Measurements from ENCODE around the gene GNAZ. TPM values are rescaled to one million over a fixed set of nuclear protein-coding genes. Genes with fewer than 3 reads are reported as not detected.

Gene GNAZ
- total and polyA plus RNA-seq, 4 donors = 0.21 to 2.2 (median 0.38) TPM

- TF ChIP-seq, protein P1, sequence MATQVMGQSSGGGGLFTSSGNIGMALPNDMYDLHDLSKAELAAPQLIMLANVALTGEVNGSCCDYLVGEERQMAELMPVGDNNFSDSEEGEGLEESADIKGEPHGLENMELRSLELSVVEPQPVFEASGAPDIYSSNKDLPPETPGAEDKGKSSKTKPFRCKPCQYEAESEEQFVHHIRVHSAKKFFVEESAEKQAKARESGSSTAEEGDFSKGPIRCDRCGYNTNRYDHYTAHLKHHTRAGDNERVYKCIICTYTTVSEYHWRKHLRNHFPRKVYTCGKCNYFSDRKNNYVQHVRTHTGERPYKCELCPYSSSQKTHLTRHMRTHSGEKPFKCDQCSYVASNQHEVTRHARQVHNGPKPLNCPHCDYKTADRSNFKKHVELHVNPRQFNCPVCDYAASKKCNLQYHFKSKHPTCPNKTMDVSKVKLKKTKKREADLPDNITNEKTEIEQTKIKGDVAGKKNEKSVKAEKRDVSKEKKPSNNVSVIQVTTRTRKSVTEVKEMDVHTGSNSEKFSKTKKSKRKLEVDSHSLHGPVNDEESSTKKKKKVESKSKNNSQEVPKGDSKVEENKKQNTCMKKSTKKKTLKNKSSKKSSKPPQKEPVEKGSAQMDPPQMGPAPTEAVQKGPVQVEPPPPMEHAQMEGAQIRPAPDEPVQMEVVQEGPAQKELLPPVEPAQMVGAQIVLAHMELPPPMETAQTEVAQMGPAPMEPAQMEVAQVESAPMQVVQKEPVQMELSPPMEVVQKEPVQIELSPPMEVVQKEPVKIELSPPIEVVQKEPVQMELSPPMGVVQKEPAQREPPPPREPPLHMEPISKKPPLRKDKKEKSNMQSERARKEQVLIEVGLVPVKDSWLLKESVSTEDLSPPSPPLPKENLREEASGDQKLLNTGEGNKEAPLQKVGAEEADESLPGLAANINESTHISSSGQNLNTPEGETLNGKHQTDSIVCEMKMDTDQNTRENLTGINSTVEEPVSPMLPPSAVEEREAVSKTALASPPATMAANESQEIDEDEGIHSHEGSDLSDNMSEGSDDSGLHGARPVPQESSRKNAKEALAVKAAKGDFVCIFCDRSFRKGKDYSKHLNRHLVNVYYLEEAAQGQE (IDR thresholded peaks at IDR 0.05) = no peak
- TF ChIP-seq FOXA2 (IDR thresholded peaks at IDR 0.05) (no peak), SP1 (IDR thresholded peaks at IDR 0.05) (no peak), ATF3 (IDR thresholded peaks at IDR 0.05) (no peak), EGR1 (IDR thresholded peaks at IDR 0.05; ENCODE audit: low read depth in 2 of 2) (no peak), FOXA1 (IDR thresholded peaks at IDR 0.05) (no peak), YY1 (IDR thresholded peaks at IDR 0.05) (no peak)
These were observed 36.0 kb downstream of the GNAZ start (continued) for GRCh38 chr22:23106344-23106743.

GRCh38 chr22:23106906-23107367, 36.6 kb downstream of the GNAZ start:
- DNase-seq (ENCODE audit: low spot score) = no peak

More at GRCh38 chr22:23106906-23107367, 36.6 kb downstream of the GNAZ start:
- Histone ChIP-seq H3K36me3 (ENCODE audit: control insufficient read depth in 4 of 4, insufficient read depth in 3 of 4, low read depth in 1 of 4, low read length in 3 of 4) (no peaks in the 10 kb centered on the region), H3K27ac (ENCODE audit: low read depth in 1 of 2, low read length in 2 of 2) (no peak overlapping the region), H3K9ac (ENCODE audit: low read depth in 1 of 2, low read length in 2 of 2) (no peak overlapping the region), H3K4me3 (ENCODE audit: low read depth in 1 of 3, low read length in 3 of 3) (no peak overlapping the region), H3K4me1 (ENCODE audit: control insufficient read depth in 4 of 4, insufficient read depth in 4 of 4, low read length in 3 of 4) (no peaks in the 10 kb centered on the region), H3K27me3 (ENCODE audit: control insufficient read depth in 4 of 4, insufficient read depth in 4 of 4, low read length in 3 of 4) (no peaks in the 10 kb centered on the region), H3K9me3 (ENCODE audit: control insufficient read depth in 4 of 4, low read length in 3 of 4) (no peaks in the 10 kb centered on the region)
- no peak for TF ChIP-seq RAD21 (IDR thresholded peaks at IDR 0.05)
- TF ChIP-seq TAF1 (conservative IDR thresholded peaks at IDR 0.05) = no peak
- TF ChIP-seq RXRA (IDR thresholded peaks at IDR 0.05) = no peak
- no peak for TF ChIP-seq SP1 (IDR thresholded peaks at IDR 0.05)
- no peak for TF ChIP-seq EGR1 (IDR thresholded peaks at IDR 0.05; ENCODE audit: low read depth in 2 of 2)
- TF ChIP-seq HNF4A (conservative IDR thresholded peaks at IDR 0.05) = no peak
- TF ChIP-seq CTCF (IDR thresholded peaks at IDR 0.05; ENCODE audit: low read depth, low read length, missing input control) = no peak
- no peak for TF ChIP-seq GABPA (IDR thresholded peaks at IDR 0.05 in 1 of 2, conservative IDR thresholded peaks at IDR 0.05 in 1 of 2)
- TF ChIP-seq HNF4G (IDR thresholded peaks at IDR 0.05) = no peak
- no peak for TF ChIP-seq JUND (IDR thresholded peaks at IDR 0.05)
- TF ChIP-seq, protein P1 (IDR thresholded peaks at IDR 0.05) = no peak
- TF ChIP-seq MAX (IDR thresholded peaks at IDR 0.05) = no peak
- 76% methylated on average over 8 of the region's 8 CpGs for WGBS
